Endothelial cell of hepatic sinusoid (primary cell): Measurements from ENCODE around the gene BCKDHB.
"Not testable (repeated sequence)": the region's sequence is repeated elsewhere in the genome, so short reads cannot be mapped to it uniquely, and the experiment has no call there.

Source experiments
- in situ Hi-C: cut with HindIII; loops from 2 replicates; pipeline ENCODE4 v1.10.0; 2017; ENCODE audit warnings: low sequenced_read_pairs

The BCKDHB gene

DNA sequence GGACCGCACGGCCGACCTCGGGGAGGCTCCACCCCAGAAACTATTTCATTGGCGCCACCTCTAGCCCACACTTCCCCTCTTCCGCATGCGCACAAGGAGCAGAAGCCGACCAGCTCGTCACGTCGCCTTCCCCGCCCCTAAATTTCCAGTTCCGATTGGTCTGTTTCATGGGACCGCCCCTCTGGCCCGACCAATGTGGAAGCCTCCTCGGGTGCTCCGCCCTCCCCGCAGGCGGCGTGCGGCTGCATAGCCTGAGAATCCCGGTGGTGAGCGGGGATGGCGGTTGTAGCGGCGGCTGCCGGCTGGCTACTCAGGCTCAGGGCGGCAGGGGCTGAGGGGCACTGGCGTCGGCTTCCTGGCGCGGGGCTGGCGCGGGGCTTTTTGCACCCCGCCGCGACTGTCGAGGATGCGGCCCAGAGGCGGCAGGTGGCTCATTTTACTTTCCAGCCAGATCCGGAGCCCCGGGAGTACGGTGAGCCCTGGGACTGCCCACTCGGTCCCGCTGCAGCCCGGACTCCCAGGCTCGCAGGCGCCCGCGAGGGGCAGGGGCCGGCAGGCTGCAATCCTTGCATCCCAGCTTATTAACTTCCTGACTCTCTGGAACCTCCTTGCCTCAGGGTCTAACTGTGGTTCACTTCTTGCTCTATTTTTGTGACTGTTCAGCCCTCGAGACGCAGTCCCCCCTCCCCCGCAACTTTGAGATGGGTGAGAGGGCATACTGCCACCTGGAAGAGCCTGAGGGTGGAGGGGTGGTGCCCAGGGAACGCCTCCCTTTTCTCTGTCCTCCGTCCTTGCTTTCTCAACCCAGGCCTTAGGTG is at the start of gene BCKDHB:
Gene BCKDHB, plus strand, starts transcription at position 254 of the 818 bp plus-strand sequence. Its CDS starts 23 bp downstream, at position 277.
- in situ Hi-C loops: no loop called here

DNA sequence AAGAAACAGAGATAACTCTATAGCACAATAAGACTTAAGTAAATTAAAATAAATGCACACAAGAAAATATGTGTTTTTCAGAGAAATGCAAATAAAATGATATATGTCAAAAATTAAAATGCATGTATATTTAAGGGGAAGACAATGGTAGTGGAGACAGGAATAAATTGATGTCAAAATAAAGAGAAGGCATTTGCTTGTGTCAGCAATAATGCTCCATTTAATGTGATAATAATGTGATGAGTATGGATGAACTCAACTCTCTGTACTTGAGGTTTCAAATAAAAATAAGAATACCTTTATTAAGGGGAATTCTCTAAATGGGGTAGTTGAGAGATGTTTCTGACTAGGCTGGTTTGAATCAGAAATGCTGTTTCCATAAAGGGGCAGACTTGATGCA is 45.7 kb upstream of the BCKDHB start:
- in situ Hi-C loops: no loop called here

DNA sequence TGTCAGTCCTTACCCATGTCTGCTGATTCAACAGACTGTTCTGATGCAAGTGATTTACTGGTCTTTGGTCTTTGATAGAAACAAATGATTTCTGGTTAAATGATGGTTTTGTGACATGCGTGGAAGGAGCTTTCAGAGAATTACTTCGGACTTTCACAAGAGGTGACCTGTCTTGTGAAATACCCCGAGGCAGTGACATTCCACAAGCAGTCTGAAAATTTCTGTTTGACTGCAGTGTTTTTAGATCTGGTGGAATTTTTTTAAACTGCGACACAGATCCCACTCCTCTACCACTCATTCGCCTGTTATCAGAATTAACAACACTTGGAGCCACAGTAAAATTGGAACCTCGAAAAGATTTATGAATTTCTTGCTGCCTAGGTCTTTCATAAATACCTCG is 38.3 kb upstream of the BCKDHB start:
- in situ Hi-C loops: not testable (repeated sequence)

DNA sequence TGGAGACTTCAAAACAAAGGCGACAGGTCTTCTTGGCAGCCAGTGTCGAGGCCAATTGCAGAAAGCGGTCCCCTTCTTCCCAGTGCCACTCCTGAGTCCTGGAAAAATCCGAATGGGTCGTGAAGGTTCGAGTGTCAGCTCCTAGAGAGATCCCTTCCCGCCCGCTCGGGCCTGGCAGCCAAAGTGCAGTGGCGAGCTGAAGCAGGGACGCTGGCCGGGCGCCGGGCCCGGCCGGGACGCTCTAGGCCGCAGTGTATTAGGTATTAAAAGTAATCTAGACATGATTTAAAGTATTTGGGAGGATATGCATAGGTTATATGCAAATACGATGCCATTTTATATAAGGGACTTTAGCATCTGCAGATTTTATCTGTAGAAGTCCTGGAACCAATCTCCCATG is 36.0 kb upstream of the BCKDHB start:
- in situ Hi-C loops: not testable (repeated sequence)

DNA sequence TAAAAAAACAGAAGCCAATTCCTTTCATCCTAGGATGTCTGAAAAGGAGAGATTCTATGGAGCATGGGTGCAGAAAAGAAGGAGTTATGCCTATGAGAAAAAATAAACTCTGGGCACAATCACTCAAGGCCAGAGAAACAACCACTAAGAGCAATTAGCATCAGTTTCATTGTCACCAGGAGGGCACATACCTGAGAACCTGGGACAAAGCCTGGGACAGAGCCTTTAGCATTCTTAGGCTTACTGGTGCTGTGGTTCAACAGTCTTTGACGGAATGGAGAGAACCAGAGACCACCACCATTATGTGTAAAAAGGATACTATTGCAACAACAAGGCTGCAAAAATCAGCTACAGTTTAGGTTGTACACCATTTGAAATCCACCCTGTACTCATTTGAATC is 29.4 kb upstream of the BCKDHB start:
- in situ Hi-C loops: no loop called here

DNA sequence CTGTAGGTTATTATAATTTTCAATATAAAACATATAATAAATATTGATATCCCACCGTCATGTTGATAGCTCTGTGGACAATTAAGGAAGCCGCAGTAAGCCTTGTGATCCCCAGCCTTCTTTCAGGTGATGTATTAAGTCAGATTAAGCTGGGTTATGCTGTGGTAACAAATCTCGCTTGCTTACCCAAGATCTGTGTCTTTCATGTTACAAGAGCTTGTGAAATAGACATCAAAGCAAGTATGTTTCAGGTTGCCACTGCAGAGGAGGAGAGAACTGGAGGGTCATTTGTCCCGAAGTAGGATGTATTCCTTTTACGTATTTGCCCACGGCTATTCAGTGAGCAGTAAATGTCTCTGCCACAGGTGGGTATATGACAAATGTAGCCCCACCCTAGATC is 17.8 kb upstream of the BCKDHB start:
- in situ Hi-C loops: loop anchor here (5.0 kb wide), 1 partner anchor 99 kb away; no protein-coding TSS in a partner anchor

DNA sequence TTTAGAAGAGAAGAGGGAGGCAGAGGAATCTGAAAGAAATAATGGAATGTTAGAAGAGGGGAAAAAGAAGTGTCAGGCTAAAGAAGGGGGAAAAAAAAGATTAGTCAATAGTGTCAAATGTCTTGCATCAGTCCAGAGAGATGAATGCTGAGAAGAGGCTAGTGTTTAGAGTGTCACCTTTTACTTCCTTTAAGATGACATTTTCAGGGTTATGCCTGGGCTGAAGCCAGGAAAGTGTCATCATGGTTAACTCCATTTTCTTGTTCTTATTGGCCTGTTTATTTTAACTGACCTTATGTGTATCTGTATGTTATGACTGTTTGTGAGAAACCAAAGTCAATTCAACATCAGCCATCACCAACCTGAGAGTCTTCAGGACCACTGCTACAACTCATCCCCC is 15.0 kb upstream of the BCKDHB start:
- in situ Hi-C loops: no loop called here

DNA sequence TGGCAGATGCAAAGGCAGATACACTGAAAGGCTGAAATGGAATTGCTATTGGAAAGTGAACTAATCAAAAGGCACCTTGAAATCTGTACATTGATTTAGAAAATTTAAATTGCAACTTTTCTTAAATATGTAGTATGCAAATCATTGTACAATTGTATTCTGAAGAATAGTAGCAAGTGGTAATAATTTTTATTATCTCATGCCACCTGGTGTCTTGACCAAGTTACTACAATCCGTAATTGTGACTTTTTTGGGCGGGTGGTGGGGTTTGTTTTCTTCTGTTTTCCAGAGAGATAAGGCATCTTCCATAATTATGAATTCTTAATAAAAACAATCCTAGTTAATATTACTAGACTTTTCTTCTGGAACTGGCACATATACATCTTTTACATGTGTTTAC is 12.5 kb upstream of the BCKDHB start:
- in situ Hi-C loops: no loop called here

DNA sequence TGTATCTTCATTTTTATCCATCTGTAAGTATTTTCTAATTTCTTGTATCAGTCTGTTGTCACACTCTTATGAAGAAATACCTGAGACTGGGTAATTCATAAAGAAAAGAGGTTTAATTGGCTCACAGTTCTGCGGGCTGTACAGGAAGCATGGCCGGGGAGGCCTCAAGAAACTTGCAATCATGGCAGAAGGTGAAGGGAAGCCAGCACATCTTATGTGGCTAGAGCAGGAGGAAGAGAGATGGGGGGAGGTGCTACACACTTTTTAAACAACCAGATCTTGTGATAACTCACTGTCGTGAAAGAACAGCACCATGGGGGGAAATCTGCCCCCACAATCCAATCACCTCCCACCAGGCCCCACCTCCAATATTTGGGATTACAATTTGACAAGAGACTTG is 10.9 kb upstream of the BCKDHB start:
- in situ Hi-C loops: no loop called here

DNA sequence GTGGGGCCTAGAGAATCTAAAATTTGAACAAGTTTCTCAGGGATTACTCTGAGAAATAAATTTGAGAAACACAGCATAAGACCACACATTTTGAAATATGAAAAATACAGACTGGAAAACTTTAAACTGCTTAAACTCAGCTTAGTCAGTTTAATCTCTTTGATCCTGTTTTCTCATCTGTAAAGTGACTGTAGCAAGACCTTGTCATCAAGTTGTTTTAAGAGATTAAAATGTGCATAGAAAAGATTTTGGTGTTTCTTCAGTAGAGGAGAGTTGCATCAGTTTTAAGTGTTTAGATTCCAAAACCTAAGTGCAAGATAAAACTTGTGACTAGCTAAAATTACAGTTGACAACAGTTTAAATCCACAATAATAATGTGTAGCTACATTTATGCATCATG is 8.1 kb upstream of the BCKDHB start:
- in situ Hi-C loops: no loop called here

DNA sequence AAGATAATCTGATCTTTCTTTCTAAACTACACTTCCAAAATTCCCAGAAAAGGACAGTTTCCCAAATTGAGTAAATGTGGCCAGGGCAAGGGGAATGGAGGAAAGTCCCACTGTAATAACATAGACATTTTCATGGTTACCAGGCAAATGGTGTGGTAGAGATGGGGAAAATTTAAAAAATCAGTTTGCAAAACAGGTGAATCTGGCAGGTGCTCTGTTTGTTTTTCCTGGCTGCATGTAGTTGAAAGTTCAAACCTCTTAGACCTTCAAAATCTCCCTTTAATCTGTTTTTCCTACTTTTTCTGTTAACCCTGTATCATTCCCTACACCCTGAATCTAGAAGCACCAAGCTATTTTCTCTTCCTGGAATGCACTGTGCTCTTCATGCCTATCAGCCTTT is 2.0 kb upstream of the BCKDHB start:
- in situ Hi-C loops: no loop called here

DNA sequence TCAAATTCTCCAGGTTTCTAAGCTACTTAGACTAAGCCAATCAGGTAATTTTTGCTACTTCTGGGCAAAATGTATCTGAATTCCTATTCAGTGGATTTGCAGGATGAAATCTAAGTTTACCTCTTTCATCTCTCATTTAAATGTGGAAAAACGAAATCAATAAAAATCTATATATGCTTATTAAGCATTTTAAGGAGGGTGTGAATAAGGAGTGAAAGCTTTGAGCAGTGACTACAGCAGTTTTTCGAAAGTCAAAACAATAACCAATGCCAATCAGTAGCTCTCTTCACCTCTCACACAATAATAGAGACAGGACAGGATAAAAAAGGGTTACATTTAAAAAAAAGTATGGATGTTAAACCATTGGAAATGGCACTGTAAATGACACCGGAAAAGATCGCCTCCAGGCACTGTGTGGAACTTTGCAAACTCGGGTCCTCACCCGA is 476 bp upstream of the BCKDHB start:
- in situ Hi-C loops: no loop called here

DNA sequence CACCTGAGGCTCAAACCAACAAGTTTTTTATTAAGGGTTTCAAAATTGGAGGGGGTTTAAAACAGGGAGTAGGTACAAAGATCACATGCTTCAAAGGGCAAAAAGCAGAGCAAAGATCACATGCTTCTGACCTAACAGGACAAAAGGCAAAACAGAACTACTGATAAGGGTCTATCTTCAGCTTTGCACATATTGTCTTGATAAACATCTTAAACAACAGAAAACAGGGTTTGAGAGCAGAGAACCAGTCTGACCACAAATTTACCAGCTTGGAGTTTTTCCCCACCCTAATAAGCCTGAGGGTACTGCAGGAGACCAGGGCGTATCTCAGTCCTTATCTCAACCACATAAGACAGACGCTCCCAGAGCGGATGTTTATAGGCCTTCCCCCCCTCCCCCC is 16.1 kb downstream of the BCKDHB start:
- in situ Hi-C loops: not testable (repeated sequence)

DNA sequence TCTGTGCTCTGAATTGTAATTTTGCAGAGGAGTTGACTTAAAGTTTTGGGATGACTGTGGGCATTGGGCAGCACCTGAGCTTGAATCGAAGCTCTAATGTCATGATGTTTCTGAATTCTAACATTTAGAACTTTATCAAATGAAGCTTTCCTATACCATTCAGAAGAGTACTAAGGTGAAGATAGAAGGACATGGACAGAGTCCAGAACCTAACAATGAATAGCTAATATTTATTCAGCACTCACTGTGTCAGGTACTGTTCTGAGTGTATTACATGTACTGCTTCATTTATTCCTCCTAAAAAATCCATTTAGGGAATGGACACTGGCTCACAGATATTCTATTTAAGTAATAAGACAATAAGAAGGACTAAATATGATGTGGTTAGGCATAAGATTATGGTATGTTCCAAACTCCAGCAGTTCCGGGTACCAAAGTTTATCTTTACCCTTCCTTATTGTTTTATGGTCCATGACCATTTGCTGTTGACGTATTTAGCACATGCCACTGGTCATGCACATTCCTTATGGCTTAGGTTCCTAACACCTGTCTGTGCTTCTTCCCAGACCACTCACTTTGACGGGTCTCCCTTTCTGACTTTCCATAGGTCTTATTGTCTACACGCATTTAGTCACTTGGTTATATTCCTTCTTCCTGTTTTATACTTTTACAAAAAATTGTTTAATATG is 20.3 kb downstream of the BCKDHB start:
- in situ Hi-C loops: no loop called here

DNA sequence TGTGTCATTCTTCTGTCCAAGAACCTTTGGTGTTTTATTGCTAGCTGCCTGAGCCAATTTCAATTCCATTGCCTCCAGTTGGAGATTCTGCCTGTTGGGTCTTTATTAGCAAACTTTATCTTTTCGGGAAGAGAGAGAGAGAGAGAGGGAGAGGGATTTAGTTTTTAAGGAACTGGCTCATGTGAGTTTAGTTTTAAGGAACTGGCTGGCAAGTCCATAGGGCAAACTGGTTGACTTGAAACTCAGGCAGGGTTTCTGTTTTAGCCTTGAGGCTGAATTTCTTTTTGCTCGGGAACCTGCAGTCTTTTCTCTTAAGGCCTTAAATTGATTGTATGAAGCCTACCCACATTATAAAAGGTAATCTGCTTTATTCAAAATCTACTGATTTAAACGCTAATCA is 23.0 kb downstream of the BCKDHB start:
- in situ Hi-C loops: no loop called here

DNA sequence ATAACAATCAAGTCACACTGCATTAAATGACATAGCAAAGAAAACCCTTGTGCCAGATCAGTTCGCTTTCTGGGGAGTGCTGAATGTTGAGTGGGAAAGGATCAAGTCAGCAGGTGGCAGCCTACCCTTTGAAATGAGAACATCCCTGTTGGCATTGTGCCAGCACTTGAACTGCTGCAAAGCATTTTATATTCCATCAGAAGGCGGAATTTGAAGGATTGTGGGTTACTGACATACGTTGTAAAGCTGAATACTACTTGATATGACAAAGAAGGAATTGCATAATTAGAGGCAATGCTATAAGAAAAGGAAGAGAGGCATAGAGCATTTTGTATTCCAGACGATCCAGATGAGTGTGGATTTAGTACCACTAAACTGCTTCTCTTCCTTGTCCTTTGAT is 26.5 kb downstream of the BCKDHB start:
- in situ Hi-C loops: no loop called here

DNA sequence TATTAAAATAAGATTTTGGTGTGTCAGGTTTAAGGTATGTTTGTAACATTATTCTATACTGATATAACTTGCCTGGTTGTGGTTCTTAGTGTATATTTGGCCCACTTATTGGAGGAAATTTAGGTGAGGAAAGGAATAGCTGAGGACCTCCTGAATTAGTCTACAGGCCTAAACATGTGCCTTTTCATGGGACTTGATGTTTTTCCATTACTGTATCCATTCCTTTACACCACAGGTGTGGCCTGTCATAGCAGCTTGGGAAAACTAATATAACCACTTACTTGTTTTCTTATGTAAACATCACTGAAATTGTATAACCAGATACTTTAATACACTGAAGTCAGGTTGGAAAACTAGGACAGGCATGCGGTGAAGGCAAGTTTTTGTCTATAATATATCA is 27.6 kb downstream of the BCKDHB start:
- in situ Hi-C loops: no loop called here

DNA sequence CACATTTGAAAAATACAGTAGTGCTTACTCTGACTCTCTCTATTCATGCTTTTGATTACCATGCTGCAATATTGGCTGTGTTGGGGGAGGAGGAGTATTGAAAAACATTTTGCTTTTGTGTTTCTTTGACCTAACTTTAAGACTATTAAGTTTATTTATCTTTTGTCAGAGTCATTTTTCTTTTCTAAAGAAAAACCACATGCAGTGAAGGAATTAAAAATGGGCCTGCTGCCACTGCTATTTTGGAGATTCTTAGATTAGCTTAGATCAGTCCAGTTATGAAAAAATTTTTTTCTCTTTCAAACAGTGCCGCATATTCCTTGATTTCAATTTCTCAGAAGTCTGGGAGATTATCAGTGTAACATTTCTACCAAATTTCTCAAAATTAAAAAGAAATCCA is 36.1 kb downstream of the BCKDHB start:
- in situ Hi-C loops: no loop called here

DNA sequence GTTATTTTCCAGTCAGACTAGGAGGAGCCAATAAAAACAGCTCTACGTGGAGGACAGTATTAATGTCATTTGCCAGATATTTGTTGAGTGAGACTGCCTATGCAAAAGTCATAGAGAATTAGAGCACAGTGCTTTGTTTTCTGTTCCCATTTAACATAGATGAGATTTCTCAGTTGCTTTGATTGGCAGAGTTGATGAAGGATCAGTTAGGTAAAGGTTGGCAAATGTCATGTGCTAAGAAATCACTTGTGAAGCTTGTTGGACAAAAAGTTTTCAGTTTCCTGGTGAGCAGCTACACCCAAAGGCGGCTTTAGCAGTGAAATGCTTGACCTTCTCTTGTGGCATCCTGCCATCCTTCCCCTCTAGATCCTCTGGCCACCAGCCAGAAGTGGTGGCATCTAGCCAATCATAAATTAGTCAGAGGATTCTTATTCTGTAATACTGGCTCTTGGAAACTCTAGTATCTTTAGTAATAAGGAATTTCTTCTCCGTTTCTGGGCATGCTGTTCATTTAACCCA is 37.0 kb downstream of the BCKDHB start:
- in situ Hi-C loops: no loop called here

DNA sequence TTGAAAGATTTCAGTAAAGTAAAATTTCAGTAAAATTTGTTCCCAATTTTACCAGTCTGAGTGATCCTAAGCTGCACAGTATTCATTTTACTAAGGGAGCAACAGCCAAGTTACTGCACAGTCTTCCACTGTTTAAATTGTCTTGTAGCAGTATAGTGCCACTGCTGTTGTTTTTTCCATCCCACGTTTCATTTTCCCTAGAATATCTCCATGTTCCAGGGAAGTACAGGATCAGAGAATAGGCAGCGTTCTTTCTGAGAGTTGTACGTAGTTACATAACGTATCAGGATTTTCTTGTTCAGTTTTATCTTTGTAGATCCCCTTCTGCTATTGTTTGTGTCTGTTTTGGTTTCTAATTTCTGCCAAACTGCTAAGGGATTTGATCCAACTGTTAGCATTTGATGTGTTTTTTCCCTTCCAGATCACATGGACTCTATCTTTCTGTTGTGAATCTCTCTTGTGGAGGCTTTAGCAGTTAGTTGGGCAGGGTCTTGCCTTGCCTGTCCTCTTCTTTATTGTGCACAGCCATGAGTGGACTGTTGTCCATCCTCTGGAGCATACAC is 38.4 kb downstream of the BCKDHB start:
- in situ Hi-C loops: no loop called here

DNA sequence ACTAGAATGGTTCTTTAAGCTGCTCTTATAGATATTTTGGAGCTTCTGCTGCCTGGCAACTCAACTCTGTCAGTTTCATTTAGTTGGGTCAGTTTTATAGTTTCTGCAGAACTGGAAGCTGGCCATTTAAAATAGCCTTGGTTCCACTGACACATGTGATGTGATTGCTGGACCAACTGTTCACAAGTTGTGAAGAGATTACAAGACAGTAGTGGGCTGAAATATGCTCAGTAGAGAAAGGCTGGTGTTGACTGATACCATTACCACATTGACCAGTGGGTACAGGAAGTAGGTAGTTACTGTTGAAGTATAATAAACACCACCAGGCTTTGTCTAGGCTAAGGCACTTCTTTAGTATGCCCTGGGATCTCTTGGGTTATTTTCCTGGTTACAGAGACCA is 39.0 kb downstream of the BCKDHB start:
- in situ Hi-C loops: no loop called here

DNA sequence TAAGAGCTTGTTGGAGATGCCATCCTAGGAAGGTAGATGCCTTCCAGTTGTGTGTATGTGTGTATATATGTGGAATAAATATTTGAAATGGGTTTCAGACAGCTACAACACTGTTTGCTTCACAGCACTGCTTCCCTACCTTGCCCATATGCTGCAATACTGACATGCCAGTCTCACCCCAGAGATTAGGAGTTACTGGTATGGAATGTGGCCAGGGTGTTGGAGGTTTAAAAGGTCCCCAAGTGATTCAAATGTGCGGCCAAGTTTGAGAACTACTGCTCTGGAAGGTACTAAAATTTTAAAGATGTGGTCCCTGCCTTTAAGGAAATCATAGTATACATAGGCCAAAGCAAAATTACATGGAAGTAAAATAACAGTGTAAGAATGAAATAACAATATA is 39.5 kb downstream of the BCKDHB start:
- in situ Hi-C loops: no loop called here
